Lower leg skin (tissue), 3 donors: Measurements from ENCODE around the gene NKX6-2.

Experiments
- CTCF ChIP-seq, 3 donors: fragments of 450-650 bp; IDR thresholded peaks; one replicate each; pipeline ENCODE4 v1.5.1; 2016; ENCODE audit warnings: antibody characterized with exemption in 3 of 3, mild to moderate bottlenecking in 3 of 3, moderate library complexity in 2 of 3
- POLR2A ChIP-seq, 2 donors: fragments of 450-650 bp; IDR thresholded peaks; one replicate each; pipeline ENCODE4 v1.6.1; 2016 to 2017; ENCODE audit warnings: antibody characterized with exemption in 2 of 2, mild to moderate bottlenecking in 1 of 2, moderate library complexity in 1 of 2

GRCh38 chr10:132804785-132805426, 19.0 kb upstream of the NKX6-2 start:
- TF ChIP-seq CTCF (IDR thresholded peaks at IDR 0.05) (no peak), POLR2A (IDR thresholded peaks at IDR 0.05) (no peak)
